GM19239 (cell line): ENCODE measurements around the gene FAR1.
"Not testable (repeated sequence)": the region's sequence is repeated elsewhere in the genome, so short reads cannot be mapped to it uniquely, and the experiment has no call there.

Experiments used
- DNase-seq: peaks from one replicate; pipeline ENCODE4 v3.0.0; 2011; ENCODE audit warnings: low spot score; ENCODE audit not compliant: insufficient read length
- FAIRE-seq: peaks from 2 replicates; lab custom pipeline; 2011; peaks lifted over from hg19 to GRCh38; lab: Jason Lieb, UNC

Gene FAR1

DNA sequence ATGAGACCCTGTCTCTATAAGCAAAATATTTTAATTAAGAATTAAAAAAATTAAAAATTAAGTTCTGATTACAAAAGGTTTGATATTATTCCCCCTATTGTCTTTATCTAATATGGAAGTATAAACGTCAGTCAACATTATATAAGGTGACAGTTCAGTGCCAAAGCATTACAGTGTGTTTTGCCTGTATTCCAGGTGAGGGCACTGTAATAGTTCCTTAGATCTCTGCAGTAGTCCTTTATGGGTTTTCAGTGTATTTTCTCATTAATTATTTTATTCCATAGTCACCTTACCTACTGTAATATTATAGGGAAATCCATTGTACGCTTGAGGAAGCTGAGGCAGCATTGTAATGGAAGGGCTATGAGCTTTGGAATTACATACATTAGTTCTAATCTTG is 33.0 kb downstream of the FAR1 start:
- DNase-seq (no peak), FAIRE-seq (no peak)

DNA sequence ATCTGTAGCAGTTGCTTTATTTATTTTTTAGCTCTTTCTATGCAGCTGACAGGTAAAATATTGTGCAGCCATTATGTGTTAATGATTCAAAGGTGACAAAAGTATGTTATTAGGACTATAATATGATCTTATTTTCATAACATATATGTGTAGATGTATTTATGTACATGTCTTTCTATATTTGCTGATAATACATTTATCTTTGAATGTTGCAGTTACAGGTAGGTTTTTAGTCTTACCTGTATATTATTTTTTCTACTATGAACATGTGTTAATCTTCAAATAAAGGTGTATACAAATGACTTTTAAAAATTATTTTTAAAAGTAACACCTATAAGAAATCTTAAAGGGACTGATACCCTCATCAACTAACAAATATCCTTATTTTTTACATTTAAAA is 33.6 kb downstream of the FAR1 start:
- DNase-seq = no peak
- no peak for FAIRE-seq

- FAIRE-seq = no peak
- no peak for DNase-seq
These were observed 37.2 kb downstream of the FAR1 start for GRCh38 chr11:13705710-13706109.

DNA sequence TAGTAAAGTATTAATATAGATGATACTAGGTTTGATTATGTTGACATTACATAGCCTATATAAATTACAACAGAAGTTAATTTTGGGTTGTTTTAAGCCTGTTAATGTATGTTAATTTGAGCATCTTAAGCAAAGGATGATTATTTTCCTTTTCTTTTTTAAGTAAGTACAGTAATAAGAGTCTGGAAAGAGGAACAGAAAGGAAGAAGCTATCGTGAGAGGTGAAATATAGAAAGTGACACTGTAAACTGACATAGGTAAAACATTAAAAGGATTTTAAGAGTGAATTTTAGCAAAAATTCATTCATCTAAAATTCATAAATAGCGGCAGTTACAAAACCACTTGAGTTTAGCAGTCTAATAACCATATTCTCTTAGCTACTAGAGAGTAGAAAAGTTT is 45.5 kb downstream of the FAR1 start:
- DNase-seq = no peak
- FAIRE-seq = peak; percentile 53

GRCh38 chr11:13717331-13717730 is 48.9 kb downstream of the FAR1 start:
- FAIRE-seq = no peak
- no peak for DNase-seq

- DNase-seq (no peak), FAIRE-seq (no peak)
These were observed 49.9 kb downstream of the FAR1 start for GRCh38 chr11:13718394-13718793.

DNA sequence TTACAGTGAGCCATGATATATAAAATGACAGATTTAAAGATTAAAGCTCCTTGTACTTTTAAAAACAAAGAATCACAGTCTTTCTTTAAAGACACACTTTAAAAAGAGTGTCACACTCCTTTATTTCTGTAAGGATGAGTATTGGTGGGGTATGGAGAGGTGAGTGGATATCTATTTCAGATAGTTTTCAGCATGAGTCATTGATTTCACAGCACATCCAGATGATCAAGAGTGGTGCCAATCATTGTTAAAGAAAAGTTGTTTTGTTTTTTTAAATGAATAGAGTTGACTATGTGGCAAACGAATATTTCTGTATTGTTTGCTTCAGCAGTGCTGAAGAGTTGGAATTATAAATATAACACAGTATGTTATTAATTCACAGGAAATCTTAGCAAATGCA is 52.5 kb downstream of the FAR1 start:
- FAIRE-seq (no peak), DNase-seq (no peak)

DNA sequence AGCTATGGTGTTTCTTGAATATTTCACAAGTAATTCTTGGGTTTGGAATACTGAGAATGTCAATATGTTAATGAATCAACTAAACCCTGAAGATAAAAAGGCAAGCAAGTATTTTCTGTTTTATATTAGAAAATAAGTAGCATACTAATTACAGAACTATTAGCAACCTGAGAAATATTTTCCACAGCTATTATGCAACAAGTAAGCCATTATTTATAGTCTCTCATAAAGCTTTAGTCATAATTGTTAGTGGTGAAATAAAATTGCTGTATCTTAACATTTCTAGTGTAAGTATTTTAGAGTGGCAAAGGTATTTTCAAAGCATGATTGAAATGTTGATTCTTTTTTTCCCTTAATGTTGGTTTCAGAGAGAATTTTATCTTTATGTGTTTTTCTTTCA is 53.3 kb downstream of the FAR1 start:
- no peak for FAIRE-seq
- DNase-seq = no peak

GRCh38 chr11:13726456-13726855 is 58.0 kb downstream of the FAR1 start:
- FAIRE-seq = no peak
- no peak for DNase-seq

DNA sequence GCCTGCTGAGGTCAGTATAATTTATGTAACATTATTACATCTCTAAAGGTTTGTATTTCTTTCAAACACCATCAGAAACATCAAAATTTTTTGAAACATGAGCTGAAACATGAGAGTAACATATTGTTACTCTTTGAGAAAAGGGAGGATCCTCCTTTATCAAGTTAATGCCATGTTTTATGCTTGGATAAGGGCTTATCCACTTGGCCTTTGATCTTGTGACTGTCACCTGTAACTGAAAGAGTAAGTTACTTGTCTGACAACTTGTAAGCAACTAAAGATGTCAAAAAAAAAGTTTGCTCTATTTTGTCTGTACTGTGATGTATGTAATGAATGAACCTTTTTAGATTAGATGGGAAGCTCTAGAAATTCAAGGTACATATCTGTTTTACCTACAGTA is 59.6 kb downstream of the FAR1 start:
- FAIRE-seq (no peak), DNase-seq (no peak)

- DNase-seq (no peak), FAIRE-seq (no peak)
These were observed 66.1 kb downstream of the FAR1 start for GRCh38 chr11:13734530-13734929.

GRCh38 chr11:13745165-13745564 is 76.7 kb downstream of the FAR1 start:
- FAIRE-seq (no peak), DNase-seq (no peak)

GRCh38 chr11:13753316-13753715 is 84.8 kb downstream of the FAR1 start:
- FAIRE-seq, DNase-seq: not testable (repeated sequence)

DNA sequence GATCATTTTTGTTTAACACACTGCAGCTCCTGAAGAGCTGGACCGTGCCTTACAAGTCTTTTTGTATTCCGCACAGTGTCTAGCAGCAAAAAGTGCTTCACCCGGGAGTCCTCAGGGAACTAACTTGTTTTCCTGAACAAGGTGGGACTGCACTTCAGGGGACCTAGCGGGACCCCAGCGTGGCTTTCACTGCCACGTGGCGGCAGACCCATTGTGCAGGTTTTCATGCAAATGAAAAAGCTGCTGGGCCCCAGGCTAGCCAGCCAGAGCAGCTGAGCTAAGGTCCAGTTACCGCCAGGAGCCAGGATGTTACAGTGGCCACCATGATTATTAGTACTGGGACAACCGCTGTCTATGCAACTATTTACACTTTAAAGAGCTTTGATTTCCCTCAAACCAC is 90.6 kb downstream of the FAR1 start:
- FAIRE-seq = no peak
- DNase-seq = no peak

GRCh38 chr11:13760115-13760514 is 91.6 kb downstream of the FAR1 start:
- FAIRE-seq (no peak), DNase-seq (no peak)

DNA sequence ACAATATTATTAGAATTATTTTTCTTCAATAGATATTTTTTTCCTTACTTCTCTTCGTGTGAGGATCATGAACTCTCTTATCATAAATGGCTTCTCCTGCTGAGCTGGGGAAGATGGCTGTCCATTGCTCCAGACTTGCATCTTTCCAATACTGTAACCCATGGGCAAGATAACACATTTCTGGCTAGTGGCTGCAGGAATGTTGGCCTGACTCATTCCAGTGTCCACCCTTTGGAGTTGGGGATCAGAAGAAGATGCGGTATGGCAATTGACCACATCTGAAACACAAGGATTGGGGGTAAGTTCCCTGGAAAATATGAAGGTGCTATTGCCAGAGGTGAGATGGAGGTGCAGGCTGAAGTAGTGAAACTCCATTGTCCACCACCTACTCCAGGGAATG is 92.8 kb downstream of the FAR1 start:
- no peak for FAIRE-seq

GRCh38 chr11:13761716-13762115 is 93.2 kb downstream of the FAR1 start:
- DNase-seq (no peak), FAIRE-seq (no peak)

More for the DNA sequence above, 92.8 kb downstream of the FAR1 start:
- DNase-seq = no peak

DNA sequence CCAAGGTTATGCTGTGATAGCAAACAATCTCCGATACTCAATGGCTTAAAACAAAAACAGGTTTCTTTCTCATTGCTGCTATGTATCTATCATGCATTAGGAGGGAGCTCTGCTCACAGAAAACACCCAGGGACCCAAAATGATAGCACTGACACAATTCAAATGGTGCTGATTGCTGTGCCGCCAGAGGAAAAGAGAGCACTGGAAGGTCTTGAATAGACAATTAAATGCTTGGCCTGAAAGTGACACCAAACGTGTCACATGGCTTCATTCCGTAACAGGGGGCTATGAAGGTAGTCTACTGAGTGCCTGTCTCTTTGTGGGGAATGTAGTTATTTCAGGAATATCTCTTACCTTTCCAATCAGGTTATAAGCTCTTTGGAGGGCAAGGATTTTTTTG is 94.2 kb downstream of the FAR1 start:
- DNase-seq (no peak), FAIRE-seq (no peak)

DNA sequence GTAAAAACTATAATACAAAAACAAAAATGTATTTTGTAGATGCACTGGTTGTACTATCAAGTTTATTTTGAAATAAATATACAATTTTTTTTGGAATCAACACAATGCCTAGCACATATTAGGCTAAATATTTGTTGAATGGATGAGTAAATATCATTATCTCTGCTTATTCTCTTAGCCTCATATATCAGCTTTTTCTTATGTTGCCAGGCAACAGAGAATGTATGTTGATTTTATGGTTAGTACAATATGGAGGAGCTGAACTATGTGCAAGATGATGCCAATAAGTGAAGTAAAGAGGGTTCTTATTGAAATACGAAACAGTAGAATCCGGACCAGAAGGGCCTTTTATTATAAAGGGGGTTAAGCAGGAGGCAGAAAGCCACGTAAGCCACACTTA is 94.9 kb downstream of the FAR1 start:
- FAIRE-seq = no peak
- no peak for DNase-seq

- no peak for FAIRE-seq
These were observed 97.4 kb downstream of the FAR1 start for GRCh38 chr11:13765886-13766285.

DNA sequence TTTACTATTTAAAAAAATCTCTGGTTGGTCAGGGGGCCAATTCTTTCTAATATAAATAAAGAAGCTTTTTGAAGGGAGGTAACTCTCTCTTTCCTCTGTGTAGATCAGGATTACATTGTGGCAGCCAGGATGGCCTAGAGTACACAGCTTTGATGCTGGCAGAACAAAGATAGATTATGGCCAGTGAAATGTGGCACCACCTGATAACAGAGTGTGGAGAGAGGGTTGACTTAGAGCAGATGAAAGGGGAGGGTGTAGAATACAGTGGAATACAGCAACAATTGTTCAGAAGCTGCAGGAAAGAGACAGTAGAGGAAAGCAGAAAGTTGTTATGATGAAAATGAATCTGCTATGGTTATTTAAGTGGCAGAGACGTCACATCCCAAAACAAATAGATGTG is 99.0 kb downstream of the FAR1 start:
- FAIRE-seq = no peak

More at GRCh38 chr11:13765886-13766285, 97.4 kb downstream of the FAR1 start:
- DNase-seq = no peak

GRCh38 chr11:13769188-13769587 is 100.7 kb downstream of the FAR1 start:
- no peak for DNase-seq
- FAIRE-seq = no peak

More for the DNA sequence above, 99.0 kb downstream of the FAR1 start:
- no peak for DNase-seq

GRCh38 chr11:13771151-13771550 is 102.7 kb downstream of the FAR1 start:
- DNase-seq = no peak
- no peak for FAIRE-seq
